Measurements from ENCODE around the gene HERC3.

Gene HERC3

GRCh38 chr4:88591787-88592599 lies at the start of gene HERC3:
TSS of gene HERC3 (plus strand) at chr4:88592480. CDS start at chr4:88605824, 13,344 bp downstream.
- peak; percentile 52 for DNase-seq (ENCODE audit: low read depth, low spot score)

- no peak for DNase-seq (ENCODE audit: low read depth, low spot score)
These were observed 42.5 kb upstream of the HERC3 start for GRCh38 chr4:88549815-88550214.

- DNase-seq (ENCODE audit: low read depth, low spot score) = no peak
These were observed 24.7 kb upstream of the HERC3 start for GRCh38 chr4:88567591-88567990.

GRCh38 chr4:88570001-88570400 lies 22.3 kb upstream of the HERC3 start:
- no peak for DNase-seq (ENCODE audit: low read depth, low spot score)

- DNase-seq (ENCODE audit: low read depth, low spot score) = no peak
These were observed 18.9 kb upstream of the HERC3 start for GRCh38 chr4:88573276-88573980.

GRCh38 chr4:88573995-88574394 lies 18.3 kb upstream of the HERC3 start:
- peak; percentile 7 for DNase-seq (ENCODE audit: low read depth, low spot score)

- DNase-seq (ENCODE audit: low read depth, low spot score) = no peak
These were observed 17.1 kb upstream of the HERC3 start for GRCh38 chr4:88575186-88575585.

GRCh38 chr4:88582493-88582892 lies 9.8 kb upstream of the HERC3 start:
- no peak for DNase-seq (ENCODE audit: low read depth, low spot score)

GRCh38 chr4:88583631-88584470 lies 8.4 kb upstream of the HERC3 start:
- no peak for DNase-seq (ENCODE audit: low read depth, low spot score)

GRCh38 chr4:88584471-88584900 lies 7.8 kb upstream of the HERC3 start:
- no peak for DNase-seq (ENCODE audit: low read depth, low spot score)

GRCh38 chr4:88585917-88586316 lies 6.4 kb upstream of the HERC3 start:
- DNase-seq (ENCODE audit: low read depth, low spot score) = no peak

GRCh38 chr4:88587306-88587705 lies 5.0 kb upstream of the HERC3 start:
- DNase-seq (ENCODE audit: low read depth, low spot score) = no peak

- no peak for DNase-seq (ENCODE audit: low read depth, low spot score)
These were observed 544 bp downstream of the HERC3 start for GRCh38 chr4:88592600-88593448.

GRCh38 chr4:88597970-88598660 lies 5.8 kb downstream of the HERC3 start:
- DNase-seq (ENCODE audit: low read depth, low spot score) = no peak

GRCh38 chr4:88599298-88599697 lies 7.0 kb downstream of the HERC3 start:
- DNase-seq (ENCODE audit: low read depth, low spot score) = no peak

- no peak for DNase-seq (ENCODE audit: low read depth, low spot score)
These were observed 7.4 kb downstream of the HERC3 start for GRCh38 chr4:88599714-88600113.

- no peak for DNase-seq (ENCODE audit: low read depth, low spot score)
These were observed 8.0 kb downstream of the HERC3 start for GRCh38 chr4:88600176-88600838.

- no peak for DNase-seq (ENCODE audit: low read depth, low spot score)
These were observed 12.8 kb downstream of the HERC3 start for GRCh38 chr4:88604978-88605678.

GRCh38 chr4:88605736-88606135 lies 13.5 kb downstream of the HERC3 start:
- DNase-seq (ENCODE audit: low read depth, low spot score) = no peak

Measured in smooth muscle cell of the brain vasculature (primary cell).